Peyer's patch (tissue), 4 donors: ENCODE results near the gene U2AF1L4. TPM values are rescaled to one million over a fixed set of nuclear protein-coding genes. Genes with fewer than 3 reads are reported as not detected.

ENCODE experiments used
- DNase-seq, 3 donors: peaks; one replicate each; pipeline ENCODE4 v3.0.0-alpha.2; 2017 to 2019
- H3K27ac ChIP-seq, 4 donors: fragments of 200-600 bp; sonication (generic); one replicate each; pipeline ENCODE4 v1.5.1; 2016 to 2019
- H3K27me3 ChIP-seq, 2 donors: fragments of 200-600 bp; sonication (generic); one replicate each; pipeline ENCODE4 v1.5.1; 2019
- H3K36me3 ChIP-seq, 3 donors: fragments of 200-600 bp; sonication (generic); one replicate each; pipeline ENCODE4 v1.5.1; 2016 to 2019
- H3K4me1 ChIP-seq, 4 donors: fragments of 200-600 bp; sonication (generic); one replicate each; pipeline ENCODE4 v1.5.1; 2016 to 2019
- H3K4me3 ChIP-seq, 4 donors: fragments of 200-600 bp; sonication (generic); 1 replicate in 3 of 4; 2 replicates in 1 of 4; pipeline ENCODE4 v1.5.1; 2016 to 2019; ENCODE audit warnings: mild to moderate bottlenecking in 1 of 4
- H3K9me3 ChIP-seq, 4 donors: fragments of 200-600 bp; sonication (generic); one replicate each; pipeline ENCODE4 v1.5.1; 2016 to 2019; ENCODE audit warnings: mild to moderate bottlenecking in 1 of 4
- POLR2A ChIP-seq, 2 donors: fragments of 450-650 bp; IDR thresholded peaks; one replicate each; pipeline ENCODE4 v1.5.1; 2017; ENCODE audit warnings: antibody characterized with exemption in 2 of 2, mild to moderate bottlenecking in 2 of 2, moderate library complexity in 2 of 2
- total RNA-seq, 4 donors: library from RNA; depleted of rRNA; stranded (reverse); fragments of >200 nt; gene quantifications; one replicate each; pipeline ENCODE4 v1.1.0, GENCODE V29; 2016
- TF ChIP-seq, protein P1 (sequence below), 6 experiments: fragments of 450-650 bp in 4 of 6; fragments of 200-600 bp in 2 of 6; sonication (generic) in 1 of 6; IDR thresholded peaks; one replicate each; pipeline ENCODE4 v1.5.1; 2017 to 2019; ENCODE audit warnings: antibody characterized with exemption in 6 of 6, mild to moderate bottlenecking in 3 of 6, moderate library complexity in 1 of 6

U2AF1L4 gene
- total RNA-seq, 4 donors from 2014 or later, result 14.5 to 70.5 (median 34.6) TPM

DNA sequence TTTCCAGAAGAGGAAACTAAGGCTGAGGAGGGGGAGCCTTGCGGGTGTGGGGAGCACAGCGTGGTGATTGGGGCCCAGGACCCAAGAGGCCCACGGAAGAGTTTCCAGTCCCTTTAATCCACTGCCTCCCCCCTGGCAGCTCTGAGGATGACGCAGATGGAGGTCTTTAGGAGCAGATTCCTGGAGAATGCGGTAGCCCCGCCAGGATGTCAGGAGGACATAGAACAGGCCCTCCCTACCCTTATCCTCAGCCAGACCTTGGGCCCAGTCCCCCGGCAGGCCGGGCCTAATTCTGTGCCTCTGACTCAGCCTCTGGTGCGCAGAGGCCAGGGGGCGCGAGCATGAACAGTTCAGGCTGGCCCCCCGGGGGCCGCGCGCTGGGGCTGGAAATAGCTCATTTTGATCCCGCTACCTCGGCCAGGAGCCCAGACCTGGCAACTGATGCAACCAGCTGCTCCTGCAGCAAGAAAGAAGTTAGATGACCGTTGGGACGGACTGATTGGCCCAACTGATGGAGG lies 12.1 kb upstream of the U2AF1L4 start:
- H3K36me3 ChIP-seq, result peaks cover 0 to 40% (median 0%) of the 10 kb centered on the region in 3 donors
- peak; percentile 31 to 78 (median 66) for DNase-seq
- no peaks in the 10 kb centered on the region for H3K9me3 ChIP-seq
- peak overlapping the region; percentile 67 to 99 (median 84) for H3K4me3 ChIP-seq
- H3K4me1 ChIP-seq, result peaks cover 4 to 41% (median 11%) of the 10 kb centered on the region in 4 donors
- no peaks in the 10 kb centered on the region for H3K27me3 ChIP-seq
- H3K27ac ChIP-seq, result peak overlapping the region; percentile 74 to 96 (median 91)
- TF ChIP-seq, protein P1, sequence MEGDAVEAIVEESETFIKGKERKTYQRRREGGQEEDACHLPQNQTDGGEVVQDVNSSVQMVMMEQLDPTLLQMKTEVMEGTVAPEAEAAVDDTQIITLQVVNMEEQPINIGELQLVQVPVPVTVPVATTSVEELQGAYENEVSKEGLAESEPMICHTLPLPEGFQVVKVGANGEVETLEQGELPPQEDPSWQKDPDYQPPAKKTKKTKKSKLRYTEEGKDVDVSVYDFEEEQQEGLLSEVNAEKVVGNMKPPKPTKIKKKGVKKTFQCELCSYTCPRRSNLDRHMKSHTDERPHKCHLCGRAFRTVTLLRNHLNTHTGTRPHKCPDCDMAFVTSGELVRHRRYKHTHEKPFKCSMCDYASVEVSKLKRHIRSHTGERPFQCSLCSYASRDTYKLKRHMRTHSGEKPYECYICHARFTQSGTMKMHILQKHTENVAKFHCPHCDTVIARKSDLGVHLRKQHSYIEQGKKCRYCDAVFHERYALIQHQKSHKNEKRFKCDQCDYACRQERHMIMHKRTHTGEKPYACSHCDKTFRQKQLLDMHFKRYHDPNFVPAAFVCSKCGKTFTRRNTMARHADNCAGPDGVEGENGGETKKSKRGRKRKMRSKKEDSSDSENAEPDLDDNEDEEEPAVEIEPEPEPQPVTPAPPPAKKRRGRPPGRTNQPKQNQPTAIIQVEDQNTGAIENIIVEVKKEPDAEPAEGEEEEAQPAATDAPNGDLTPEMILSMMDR (IDR thresholded peaks at IDR 0.05), result no peak
- TF ChIP-seq POLR2A (IDR thresholded peaks at IDR 0.05), result no peak

DNA sequence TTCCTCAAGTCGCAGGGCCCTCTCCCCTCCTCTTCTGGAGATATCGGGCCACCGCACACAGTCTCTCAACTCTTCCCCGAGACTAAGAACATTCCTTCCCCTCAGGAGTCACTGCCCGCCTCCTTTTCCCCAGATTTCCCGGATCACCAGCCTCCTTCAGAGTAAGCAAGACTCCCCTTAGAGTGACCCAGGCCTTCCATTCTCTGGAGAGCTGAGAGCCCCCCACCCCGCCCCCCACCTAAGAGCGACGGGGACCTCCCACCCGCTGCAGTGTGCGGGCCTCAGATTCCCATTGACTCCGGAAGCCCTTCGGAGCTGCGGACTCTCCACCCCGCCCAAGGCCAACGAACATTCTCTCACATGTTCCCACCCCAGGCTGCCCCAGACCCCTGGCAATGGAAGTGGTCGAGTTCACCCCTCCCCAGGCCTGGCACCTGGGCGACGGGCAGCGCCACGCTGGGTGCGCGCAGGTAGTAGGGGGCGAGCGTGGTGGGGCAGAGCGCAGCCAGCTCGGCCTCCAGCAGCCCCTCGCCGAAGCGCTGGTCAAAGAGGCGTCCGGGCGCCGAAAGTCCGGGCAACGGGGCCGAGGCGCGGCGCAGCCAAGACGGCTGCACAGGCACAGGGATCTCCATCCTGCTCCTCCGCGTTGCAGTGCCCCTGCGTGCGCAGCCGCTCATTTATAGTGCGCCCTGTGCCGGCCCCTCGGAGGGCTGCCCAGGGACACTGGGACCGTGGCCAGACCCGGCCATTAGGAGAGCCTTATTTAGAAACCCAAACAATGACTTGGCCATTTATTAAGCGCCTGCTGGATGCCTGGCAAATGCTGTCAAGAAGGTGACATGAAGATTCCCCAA lies 11.4 kb upstream of the U2AF1L4 start, which contains the start of gene HSPB6:
TSS of gene HSPB6 (minus strand) at position 653 of the 854 bp plus-strand sequence. CDS start at position 632, 21 bp downstream.
- Histone ChIP-seq H3K27me3 (no peaks in the 10 kb centered on the region), H3K36me3 (peaks cover 0 to 39% (median 0%) of the 10 kb centered on the region in 3 donors), H3K4me3 (peak within 1 kb of the TSS; percentile 67 to 99 (median 84)), H3K27ac (peak within 1 kb of the TSS; percentile 74 to 96 (median 91)), H3K9me3 (no peaks in the 10 kb centered on the region), H3K4me1 (peaks cover 4 to 41% (median 11%) of the 10 kb centered on the region in 4 donors)
- TF ChIP-seq, protein P1 (IDR thresholded peaks at IDR 0.05), result no peak
- TF ChIP-seq POLR2A (IDR thresholded peaks at IDR 0.05), result no peak
- DNase-seq, result peak in 1 of 3 donors; percentile 50

DNA sequence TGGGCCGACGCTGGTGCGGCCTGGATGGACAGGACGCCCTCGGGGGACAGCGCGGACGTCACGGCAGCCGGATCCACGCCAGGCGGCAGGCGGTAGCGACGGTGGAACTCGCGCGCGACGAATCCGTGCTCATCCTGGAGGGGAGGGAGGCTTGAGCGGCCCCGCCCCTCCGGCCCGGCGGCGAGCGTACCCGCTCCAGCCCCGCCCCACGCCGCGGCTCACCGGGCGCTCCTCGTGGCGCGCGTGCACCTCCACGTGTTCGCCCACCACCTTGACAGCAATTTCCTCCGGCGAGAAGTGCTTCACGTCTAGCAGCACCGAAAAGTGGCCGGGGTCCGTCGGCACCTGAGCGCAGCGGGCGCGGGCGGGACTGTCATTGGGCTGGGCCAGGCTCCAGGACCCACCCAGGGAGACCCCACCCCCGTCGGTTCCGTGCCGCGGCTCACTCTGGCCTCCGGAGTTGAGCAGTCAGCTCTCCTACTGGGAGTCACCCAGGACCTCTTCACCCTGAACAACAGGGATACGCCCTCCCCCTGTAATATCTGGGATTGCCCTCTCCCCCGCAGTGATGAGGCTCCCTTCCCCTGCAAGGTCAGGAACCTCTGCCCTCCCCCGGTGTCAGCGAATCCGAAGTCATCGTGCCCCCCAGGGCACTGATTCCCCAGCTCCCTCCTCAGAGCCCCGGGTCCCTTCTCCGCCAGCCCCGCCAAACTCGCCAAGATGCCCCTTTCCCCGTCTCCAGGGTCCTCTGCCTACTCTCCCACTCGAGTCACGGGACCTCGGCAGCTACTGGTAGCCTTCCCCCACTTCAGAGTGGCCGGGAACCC lies 10.5 kb upstream of the U2AF1L4 start:
- H3K36me3 ChIP-seq, result peaks cover 0 to 31% (median 0%) of the 10 kb centered on the region in 3 donors
- no peaks in the 10 kb centered on the region for H3K27me3 ChIP-seq
- peak overlapping the region; percentile 74 to 96 (median 91) for H3K27ac ChIP-seq
- TF ChIP-seq POLR2A (IDR thresholded peaks at IDR 0.05), result no peak
- TF ChIP-seq, protein P1 (IDR thresholded peaks at IDR 0.05), result no peak
- peak overlapping the region; percentile 22 to 88 (median 73) for H3K4me3 ChIP-seq
- DNase-seq, result peak; percentile 30 to 80 (median 80)
- H3K4me1 ChIP-seq, result peaks cover 4 to 41% (median 11%) of the 10 kb centered on the region in 4 donors
- H3K9me3 ChIP-seq, result no peaks in the 10 kb centered on the region

DNA sequence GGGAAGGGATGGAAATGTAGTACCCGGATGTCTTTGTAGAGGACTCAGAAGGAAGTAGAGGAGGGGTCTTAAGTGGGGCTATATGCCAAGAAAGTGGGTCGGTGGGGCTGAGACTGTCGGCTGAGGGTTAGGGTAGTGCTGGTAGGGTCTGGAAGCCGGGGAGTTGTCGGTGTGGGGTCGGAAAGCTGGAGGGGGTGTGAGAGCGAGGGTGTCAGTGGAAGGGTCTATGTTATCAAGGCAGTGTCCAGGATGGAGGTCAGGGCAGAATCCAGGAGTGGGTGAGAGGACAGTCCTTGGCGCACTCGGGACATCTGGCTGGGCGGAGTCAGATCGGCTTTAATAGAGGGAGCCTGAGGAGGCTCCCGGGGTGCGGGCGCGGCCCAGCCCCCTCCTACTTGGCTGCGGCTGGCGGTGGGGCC lies 9.9 kb upstream of the U2AF1L4 start:
- H3K4me3 ChIP-seq, result peak overlapping the region in 3 of 4 donors; percentile 67 to 88 (median 79)
- DNase-seq, result no peak
- no peaks in the 10 kb centered on the region for H3K9me3 ChIP-seq
- peaks cover 0 to 27% (median 0%) of the 10 kb centered on the region in 3 donors for H3K36me3 ChIP-seq
- H3K27me3 ChIP-seq, result no peaks in the 10 kb centered on the region
- TF ChIP-seq, protein P1 (IDR thresholded peaks at IDR 0.05), result no peak
- no peak for TF ChIP-seq POLR2A (IDR thresholded peaks at IDR 0.05)
- peak overlapping the region; percentile 40 to 96 (median 91) for H3K27ac ChIP-seq
- peaks cover 4 to 41% (median 11%) of the 10 kb centered on the region in 4 donors for H3K4me1 ChIP-seq
